Measurements from ENCODE around the gene FIGLA.
A peak's percentile ranks its signal among the peaks of the same experiment; 100 is the strongest.
"Not testable (repeated sequence)": the region's sequence is repeated elsewhere in the genome, so short reads cannot be mapped to it uniquely, and the experiment has no call there.

FIGLA gene

DNA sequence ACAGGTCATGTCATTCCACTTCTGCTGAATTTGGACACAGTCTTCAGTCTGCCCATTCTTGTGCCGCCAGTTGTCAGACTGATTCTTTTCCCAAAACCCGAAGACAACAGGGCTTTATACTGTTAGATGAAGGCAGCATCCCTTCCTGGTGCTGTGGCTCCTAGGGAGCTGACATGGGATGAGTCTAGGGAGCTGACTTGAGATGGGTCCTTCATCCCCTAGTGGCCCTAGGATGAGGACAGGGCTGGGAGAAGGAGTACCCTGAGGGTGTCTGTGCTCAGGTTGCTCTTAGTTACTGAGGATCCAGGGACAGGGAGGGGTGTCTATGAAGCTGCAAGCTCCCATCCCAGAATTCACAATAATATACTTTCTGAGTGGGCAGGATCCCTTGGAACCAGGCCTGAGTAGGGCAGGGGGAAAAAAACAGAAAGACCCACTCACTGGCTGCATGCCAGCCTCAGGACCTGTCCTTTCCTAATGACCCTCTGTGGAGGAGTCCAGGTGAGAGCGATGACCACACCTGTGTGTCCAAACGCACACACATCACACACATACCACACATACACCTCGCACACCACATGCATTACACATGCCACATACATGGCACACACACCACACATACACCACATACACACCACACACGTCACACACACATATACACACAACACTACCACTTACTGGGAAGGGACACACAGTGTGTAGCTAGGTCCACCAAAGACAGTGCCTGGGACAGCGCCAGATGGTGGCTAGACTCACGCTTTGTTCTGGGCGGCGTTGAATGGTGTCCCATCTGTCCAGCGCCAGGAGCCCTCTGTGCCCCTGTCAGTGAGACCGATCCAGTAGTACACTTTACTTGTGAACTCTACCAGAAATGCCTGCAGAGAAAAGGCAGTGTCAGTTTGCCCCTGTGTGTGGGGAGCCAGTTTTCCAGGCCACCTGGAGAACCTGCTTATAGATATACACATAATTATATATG lies 18.8 kb upstream of the FIGLA start:
- DNase-seq (ENCODE audit: low read depth in 2 of 2), result no peak

DNA sequence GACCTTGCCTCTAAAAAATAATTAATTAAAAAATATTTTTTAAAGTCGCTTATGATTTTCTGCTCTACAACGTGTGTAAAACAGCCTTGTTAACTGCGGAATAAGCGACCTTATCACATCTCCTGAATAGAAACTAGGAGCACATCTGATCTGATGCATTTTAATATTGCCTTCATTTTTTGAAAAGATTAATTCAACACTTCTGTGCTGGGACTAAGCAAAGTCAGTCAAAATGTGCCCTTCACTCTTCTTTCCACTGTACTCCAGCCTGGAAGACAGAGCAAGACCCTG lies 17.3 kb upstream of the FIGLA start:
- no peak for DNase-seq (ENCODE audit: low read depth in 2 of 2)

DNA sequence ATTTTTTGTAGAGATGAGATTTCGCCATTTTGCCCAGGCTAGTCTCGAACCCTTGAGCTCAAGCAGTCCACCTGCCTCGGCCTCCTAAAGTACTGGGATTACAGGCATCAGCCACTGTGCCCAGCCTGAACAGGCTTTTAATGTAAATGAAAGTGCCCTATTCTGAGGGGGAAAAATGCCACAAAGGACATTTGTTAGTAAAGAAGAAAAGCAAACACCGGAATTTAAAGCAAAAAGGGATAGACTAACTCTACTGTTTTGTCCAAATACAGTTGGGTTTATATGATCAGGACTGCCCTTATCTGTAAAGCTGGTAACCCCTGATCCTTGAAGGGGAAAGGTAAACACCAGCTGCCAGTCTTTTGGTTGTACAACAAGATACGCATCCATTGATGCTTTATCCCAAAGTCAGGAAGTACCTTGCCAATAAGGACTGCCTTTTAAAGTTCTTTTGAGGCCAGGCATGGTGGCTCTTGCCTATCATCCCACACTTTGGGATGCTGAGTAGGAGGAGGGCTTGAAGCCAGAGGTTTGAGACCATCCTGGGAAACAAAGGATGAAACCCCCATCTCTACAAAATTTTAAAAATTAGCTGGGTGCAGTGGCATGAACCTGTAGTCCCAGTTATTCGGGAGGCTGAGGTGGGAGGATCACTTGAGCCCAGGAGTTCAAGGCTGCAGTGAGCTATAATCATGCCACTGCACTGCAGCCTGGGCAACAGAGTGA lies 16.8 kb upstream of the FIGLA start:
- DNase-seq (ENCODE audit: low read depth in 2 of 2), result no peak

GRCh38 chr2:70806620-70807019 lies 16.2 kb upstream of the FIGLA start:
- no peak for DNase-seq (ENCODE audit: low read depth in 2 of 2)

DNA sequence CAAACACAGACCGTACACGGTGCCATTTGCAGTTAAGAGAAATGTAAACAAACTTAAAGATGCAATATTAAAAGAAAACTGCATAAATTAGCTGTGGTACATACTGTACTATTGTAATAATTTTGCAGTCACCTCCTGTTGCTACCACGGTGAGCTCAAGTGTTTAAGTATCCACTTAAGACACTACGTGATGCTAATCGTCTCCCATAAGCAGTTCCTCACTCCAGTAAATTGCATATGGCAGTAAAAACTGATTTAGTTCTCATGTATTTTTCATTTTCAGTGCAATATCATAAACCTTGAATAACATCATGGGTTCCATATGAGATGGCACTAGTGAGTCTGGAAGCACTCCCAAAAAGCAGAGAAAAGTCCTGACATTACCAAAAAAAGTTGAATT lies 15.6 kb upstream of the FIGLA start:
- DNase-seq (ENCODE audit: low read depth in 2 of 2), result no peak

DNA sequence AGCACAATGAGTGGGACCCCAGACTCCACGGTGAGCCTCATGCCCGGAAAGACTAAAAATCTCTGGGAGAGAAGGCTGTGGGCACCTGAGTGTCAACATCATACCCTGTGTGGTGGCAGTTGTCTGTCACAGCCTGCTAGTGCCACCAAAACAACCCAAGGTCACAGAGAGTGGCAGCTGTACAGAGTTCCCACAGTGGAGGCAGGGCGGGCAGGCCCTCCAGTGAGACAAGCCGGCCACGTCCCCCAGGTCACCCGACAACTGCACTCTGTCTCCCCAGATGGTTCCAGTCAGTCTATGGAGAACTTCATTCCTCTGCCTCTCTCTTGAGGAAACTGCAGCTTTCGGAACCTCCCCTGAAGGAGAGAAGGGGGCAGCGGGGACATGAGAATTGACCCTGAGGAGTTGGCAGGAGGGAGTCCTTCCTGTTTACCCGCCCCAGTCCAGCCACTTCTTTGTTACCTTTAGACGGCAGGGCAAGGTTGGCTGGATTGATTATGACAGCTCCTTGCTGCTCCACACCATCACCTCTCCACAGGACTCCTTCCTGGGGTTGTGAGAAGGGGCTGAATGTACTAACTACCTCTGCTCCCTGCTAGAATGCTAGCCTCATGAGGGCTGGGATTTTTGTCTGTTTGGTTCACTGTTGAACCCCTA lies 11.3 kb upstream of the FIGLA start:
- no peak for DNase-seq (ENCODE audit: low read depth in 2 of 2)

DNA sequence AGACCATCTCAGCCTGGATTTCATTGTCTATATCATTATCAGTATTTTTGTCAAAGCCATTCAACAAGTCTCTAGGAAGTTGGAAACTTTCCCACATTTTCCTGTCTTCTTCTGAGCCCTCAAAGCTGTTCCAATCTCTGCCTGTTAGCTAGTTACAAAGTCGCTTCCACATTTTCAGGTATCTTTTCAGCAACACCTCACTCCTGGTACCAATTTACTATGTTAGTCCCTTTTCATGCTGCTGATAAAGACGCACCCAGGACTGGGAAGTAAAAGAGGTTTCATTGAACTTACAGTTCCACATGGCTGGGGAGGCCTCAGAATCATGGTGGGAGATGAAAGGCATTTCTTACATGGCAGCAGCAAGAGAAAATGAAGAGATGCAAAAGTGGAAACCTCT lies 9.3 kb upstream of the FIGLA start:
- no peak for DNase-seq (ENCODE audit: low read depth in 2 of 2)

- DNase-seq (ENCODE audit: low read depth in 2 of 2), result not testable (repeated sequence)
Observed at GRCh38 chr2:70797996-70798395, 7.6 kb upstream of the FIGLA start.

DNA sequence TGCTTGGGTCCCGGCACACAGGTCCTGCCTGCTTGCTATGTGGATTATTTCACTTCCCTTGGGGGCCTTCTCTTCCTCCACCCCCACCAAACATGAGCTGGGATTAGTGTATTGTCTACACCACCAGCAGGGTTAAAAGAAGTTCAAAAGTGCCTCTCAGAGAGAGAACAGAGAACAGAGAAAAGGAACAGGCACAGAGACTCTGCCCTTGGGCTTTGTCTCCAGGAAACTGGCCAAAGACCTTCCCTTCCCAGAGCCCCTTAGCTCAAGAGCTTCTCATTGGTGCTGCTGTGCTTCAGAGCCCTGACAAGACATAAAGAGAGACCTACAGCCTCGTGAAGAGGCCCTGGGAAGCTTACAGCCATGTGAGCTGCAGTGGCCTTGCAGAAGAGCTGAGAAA lies 7.1 kb upstream of the FIGLA start:
- DNase-seq (ENCODE audit: low read depth in 2 of 2), result no peak

DNA sequence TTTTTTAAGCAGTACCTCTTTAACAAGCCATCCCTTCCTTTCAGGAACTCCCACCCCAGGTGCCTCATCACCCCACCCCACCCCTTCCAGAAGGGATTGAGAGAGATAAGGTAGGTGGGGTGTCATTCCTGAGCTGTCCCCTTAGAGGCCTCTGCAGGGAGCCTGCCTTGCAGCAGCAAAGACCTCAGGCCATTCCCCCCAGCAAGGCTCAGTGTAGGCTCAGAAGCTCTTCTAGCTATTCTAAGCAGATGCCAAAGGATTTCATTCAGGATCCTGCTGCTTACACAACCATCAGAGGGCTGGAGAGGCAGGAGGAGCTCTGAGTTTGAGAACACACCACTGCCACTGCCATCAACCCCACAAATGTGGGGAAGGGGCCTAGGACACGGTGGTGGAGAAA lies 5.8 kb upstream of the FIGLA start:
- no peak for DNase-seq (ENCODE audit: low read depth in 2 of 2)

- DNase-seq (ENCODE audit: low read depth in 2 of 2), result no peak
Observed at GRCh38 chr2:70795164-70795995, 4.9 kb upstream of the FIGLA start.

DNA sequence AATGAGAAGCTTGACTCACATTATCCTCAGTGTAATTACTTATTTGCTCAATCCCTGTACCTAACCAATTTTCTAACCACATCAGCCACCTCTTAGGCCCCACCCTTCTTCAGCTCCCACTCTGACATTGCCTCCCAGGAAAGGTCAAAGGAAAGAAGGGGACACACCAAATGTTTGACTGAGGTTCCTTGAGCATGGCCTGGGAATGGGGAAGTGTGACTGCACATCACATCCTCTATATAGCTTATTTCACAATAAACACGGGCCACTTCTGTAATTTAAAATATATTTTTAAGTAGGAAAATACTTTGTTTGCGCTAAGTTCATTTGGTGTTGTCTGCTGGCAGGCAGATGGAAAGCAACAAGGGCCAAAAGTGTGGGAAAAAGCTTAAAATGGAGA lies 3.0 kb upstream of the FIGLA start:
- no peak for DNase-seq (ENCODE audit: low read depth in 2 of 2)

DNA sequence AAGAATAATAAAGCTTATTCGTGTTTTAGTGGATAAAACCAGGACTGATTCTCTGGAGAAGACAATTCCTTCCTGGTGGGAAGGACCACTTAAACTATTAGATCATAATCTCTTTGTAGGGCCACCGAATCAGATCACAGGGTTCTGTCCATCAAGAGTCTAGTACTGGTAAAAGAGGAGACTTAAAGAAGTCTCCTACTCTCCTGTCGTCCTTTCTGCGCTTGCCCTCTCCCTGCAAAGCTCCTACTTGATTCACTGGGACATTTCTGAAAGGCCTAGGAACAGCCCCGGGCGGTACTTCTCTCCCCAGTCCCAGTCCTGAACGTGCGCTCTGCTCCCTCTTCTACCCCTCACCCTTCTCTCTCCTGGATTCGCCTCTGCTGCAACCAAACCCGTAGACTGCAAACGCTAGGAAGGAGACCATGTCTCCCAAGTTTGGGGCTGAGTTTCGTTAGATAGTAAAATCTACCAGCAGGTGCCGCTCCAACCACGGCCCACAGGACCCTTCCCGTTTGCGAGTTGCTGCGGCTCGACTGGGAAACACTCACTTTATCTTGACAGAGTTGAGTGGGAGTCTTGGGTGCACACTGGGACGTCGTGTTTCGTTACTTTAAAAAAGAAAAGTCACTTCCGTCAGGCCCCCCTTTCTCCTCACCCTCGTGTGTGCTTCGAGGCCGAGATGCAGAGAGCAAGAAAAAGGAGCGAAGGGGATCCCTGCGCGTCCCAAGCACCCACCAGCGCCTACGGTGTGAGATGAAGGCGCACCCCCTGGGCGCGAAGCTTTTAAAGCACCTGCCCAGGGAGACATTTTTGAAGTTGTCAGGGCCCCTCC lies 923 bp downstream of the FIGLA start:
- peak; percentile 46 to 68 for DNase-seq (ENCODE audit: low read depth in 2 of 2)

DNA sequence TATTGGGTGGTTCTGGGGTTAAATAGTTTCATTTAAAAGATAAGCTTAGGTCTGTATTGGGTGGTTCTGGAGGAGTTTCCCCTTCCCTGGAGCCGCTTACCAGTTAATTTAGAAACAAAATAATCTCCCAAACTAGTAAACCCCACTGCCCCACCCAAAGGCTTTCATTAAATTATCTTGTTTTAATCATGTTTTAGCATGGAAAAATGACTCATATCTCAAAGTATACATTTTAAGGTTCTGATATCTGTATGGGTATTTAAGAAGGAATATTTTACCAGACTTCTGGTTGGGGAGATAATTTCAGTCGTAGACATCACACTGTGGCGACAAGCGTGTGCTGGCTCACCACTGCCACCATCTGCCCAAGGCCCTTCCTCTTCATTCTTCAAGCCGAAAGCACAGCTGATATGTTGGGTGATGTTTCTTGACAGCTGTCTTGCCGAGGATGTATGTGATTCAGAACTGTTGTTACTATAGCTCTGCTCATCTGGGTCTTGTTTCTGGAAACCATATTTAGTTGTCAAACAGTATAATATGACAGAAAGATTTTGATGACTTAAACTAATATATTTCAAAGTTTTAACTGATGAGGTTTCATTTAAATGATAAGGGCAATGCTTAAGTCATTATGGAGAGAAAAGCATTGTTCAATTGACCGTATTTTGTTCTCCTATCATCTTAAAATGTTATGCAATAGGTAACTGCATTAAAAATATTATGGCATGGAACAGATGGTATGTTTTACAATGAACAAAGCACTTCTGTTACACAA lies 5.1 kb downstream of the FIGLA start:
- peak in 1 of 2 experiments; percentile 25 for DNase-seq (ENCODE audit: low read depth in 2 of 2)

DNA sequence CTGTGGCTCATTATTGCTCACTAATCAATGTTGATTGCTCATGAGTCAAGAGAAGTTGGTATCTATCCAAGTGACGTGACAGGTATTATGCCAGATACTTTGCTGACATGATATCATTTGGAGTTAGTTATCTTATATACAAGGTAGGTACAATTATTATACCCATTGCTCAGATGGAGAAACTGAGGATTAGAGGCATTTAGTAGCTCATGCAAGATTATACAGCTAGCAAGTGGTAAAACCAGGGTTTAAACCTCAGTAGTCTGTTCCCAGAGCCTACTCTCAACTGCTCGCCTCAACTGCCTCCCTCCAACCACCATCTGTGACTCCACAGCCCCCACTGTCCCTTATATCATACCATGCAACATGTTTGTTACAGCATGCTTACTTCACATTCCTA lies 6.1 kb downstream of the FIGLA start:
- DNase-seq (ENCODE audit: low read depth in 2 of 2), result no peak

DNA sequence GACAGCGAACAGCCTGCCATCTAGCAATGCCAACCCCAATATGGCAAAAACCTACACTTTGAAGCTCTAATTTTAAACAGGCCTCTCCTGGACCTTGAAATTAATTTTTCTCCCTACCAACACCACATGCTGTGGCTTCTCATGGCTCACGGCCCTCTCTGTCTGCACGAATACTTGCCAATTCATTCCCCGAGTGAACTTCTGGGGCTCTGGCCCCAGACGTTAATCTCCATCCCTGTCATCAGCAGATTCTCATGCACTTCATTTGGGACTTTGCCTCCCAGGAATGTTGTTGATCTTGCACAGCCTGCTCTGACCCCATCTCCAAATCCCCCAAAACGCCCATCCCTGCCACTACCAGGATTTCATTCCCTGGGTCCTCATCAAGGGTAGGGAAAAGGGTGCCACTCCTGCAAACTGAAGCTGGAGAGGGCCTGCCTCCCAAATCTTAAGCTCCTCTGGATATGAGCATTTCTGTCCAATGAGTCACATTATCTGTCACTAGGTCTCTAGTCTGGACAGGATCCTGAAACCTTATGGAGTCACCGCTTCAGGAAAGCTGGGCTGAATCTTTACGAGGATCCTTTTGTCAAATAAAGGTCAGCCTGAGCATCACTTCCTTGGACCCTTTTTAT lies 10.4 kb downstream of the FIGLA start:
- no peak for DNase-seq (ENCODE audit: low read depth in 2 of 2)

- no peak for DNase-seq (ENCODE audit: low read depth in 2 of 2)
Observed at GRCh38 chr2:70779491-70779890, 11.0 kb downstream of the FIGLA start.

DNA sequence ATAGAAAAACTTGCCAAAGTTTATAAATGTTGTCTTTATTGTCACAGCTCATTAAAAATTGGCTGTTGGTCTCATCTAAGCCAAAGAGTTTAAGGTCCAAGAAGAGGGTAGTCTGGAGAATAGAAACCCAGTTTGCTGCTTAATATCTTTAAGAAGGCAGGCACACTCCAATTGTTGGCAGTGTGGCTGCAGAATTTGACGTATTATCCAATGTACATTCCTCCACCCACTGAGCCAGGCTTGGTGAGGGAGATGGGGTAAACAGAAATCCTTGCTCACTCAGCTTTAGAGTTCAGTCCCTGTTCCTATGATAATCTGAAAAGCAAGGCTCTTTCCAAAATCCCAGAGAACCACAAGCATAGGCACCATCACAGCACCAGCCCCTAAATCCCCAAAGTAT lies 11.8 kb downstream of the FIGLA start:
- DNase-seq (ENCODE audit: low read depth in 2 of 2), result no peak

DNA sequence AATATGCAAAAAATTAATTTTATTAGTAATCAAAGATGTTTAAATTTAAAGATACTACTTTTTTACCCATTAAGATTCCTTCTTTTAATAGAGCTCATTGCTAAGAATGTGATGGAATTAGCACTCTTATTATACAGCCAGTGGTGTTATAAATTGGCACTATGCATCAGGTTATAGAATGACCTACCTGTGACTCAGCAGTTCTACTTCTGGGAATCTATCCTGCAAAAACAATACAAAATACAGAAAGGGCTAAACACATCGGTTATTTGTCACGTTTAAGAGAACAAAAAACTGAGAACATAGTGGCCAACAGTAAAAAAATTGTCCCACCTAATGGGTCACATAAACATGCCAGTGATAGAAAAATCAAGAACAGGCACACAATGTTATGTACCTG lies 13.0 kb downstream of the FIGLA start:
- DNase-seq (ENCODE audit: low read depth in 2 of 2), result no peak

DNA sequence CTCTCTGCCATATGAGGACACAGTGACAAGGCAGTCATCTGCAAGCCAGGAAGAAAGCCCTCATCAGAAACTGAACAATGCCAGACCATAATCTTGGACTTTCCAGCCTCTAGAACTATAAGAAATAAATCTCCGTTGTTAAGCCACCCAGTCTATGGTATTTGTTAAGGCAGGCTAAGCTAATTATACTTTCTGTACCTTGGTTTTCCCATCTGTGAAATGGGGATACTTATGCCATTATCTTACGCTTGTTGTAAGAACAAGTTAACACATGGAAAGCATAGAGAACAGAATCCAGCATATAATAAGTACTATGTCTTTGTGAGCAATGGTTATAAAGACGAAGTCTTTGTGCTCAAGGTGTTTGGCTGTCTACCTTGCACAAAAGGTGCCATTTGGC lies 14.2 kb downstream of the FIGLA start:
- DNase-seq (ENCODE audit: low read depth in 2 of 2), result no peak

Measured in stimulated activated CD4-positive, alpha-beta T cell treated with anti-CD3 and anti-CD28 coated beads, Interleukin-12 subunit alpha, Interleukin-12 subunit beta, amount 100 ng/mL, for 24 hours (primary cell).